ENCODE measurements around the gene SYCE1L.
"Not testable (repeated sequence)": the region's sequence is repeated elsewhere in the genome, so short reads cannot be mapped to it uniquely, and the experiment has no call there.

Gene SYCE1L

GRCh38 chr16:77199211-77199610, at the start of gene SYCE1L:
Gene SYCE1L, plus strand, starts transcription at chr16:77199408. Its CDS starts 44 bp downstream, at chr16:77199452.
- DNase-seq = no peak

- DNase-seq = no peak
These were observed 41.7 kb upstream of the SYCE1L start for GRCh38 chr16:77157346-77158058.

- no peak for DNase-seq
These were observed 40.9 kb upstream of the SYCE1L start for GRCh38 chr16:77158293-77158692.

GRCh38 chr16:77165006-77165405, 34.2 kb upstream of the SYCE1L start:
- DNase-seq = no peak

GRCh38 chr16:77165536-77166236, 33.5 kb upstream of the SYCE1L start:
- DNase-seq = not testable (repeated sequence)

- DNase-seq = no peak
These were observed 32.5 kb upstream of the SYCE1L start for GRCh38 chr16:77166726-77167125.

- DNase-seq = no peak
These were observed 30.3 kb upstream of the SYCE1L start for GRCh38 chr16:77168901-77169300.

- DNase-seq = no peak
These were observed 29.5 kb upstream of the SYCE1L start for GRCh38 chr16:77169650-77170236.

GRCh38 chr16:77170805-77171204, 28.4 kb upstream of the SYCE1L start:
- no peak for DNase-seq

- no peak for DNase-seq
These were observed 27.2 kb upstream of the SYCE1L start for GRCh38 chr16:77171745-77172635.

GRCh38 chr16:77172951-77173350, 26.3 kb upstream of the SYCE1L start:
- DNase-seq = no peak

- DNase-seq = no peak
These were observed 16.1 kb upstream of the SYCE1L start for GRCh38 chr16:77183137-77183536.

- not testable (repeated sequence) for DNase-seq
These were observed 12.9 kb upstream of the SYCE1L start for GRCh38 chr16:77186298-77186697.

GRCh38 chr16:77190190-77190477, 9.1 kb upstream of the SYCE1L start:
- no peak for DNase-seq

- DNase-seq = peak; percentile 85
These were observed 8.5 kb upstream of the SYCE1L start, which contains the start of gene MON1B for GRCh38 chr16:77190478-77191258. Gene MON1B, plus strand, starts transcription at chr16:77191190. Its CDS starts 296 bp downstream, at chr16:77191486.

GRCh38 chr16:77191259-77191969, 7.8 kb upstream of the SYCE1L start:
- DNase-seq = no peak

GRCh38 chr16:77193377-77193776, 5.8 kb upstream of the SYCE1L start:
- no peak for DNase-seq

GRCh38 chr16:77194295-77195231, 4.6 kb upstream of the SYCE1L start:
- no peak for DNase-seq

GRCh38 chr16:77195411-77195810, 3.8 kb upstream of the SYCE1L start:
- no peak for DNase-seq

- DNase-seq = no peak
These were observed 1.5 kb upstream of the SYCE1L start for GRCh38 chr16:77197747-77198146.

All from NK-92 treated with Interleukin-12 subunit alpha and Interleukin-12 subunit beta, amount 100 ng/mL, for 24 hours (cell line).